T follicular helper cell (primary cell): ENCODE measurements around the gene ANKRD11.
"Not testable (repeated sequence)": the region's sequence is repeated elsewhere in the genome, so short reads cannot be mapped to it uniquely, and the experiment has no call there.

Source experiments
- DNase-seq: peaks from one replicate; pipeline ENCODE4 v3.0.0-alpha.2; 2020; ENCODE audit warnings: low read depth

The ANKRD11 gene

GRCh38 chr16:89315271-89315670, 175.1 kb downstream of the ANKRD11 start:
- no peak for DNase-seq

- no peak for DNase-seq
Measured at GRCh38 chr16:89314854-89315253, 175.5 kb downstream of the ANKRD11 start.

- peak; percentile 56 for DNase-seq
Measured at GRCh38 chr16:89314357-89314756, 176.0 kb downstream of the ANKRD11 start.

GRCh38 chr16:89313583-89313982, 176.8 kb downstream of the ANKRD11 start:
- no peak for DNase-seq

- no peak for DNase-seq
Measured at GRCh38 chr16:89312598-89313299, 177.6 kb downstream of the ANKRD11 start.

- DNase-seq = no peak
Measured at GRCh38 chr16:89312194-89312593, 178.2 kb downstream of the ANKRD11 start.

GRCh38 chr16:89311636-89312035, 178.7 kb downstream of the ANKRD11 start:
- no peak for DNase-seq

GRCh38 chr16:89309438-89310122, 180.8 kb downstream of the ANKRD11 start:
- DNase-seq = no peak

GRCh38 chr16:89308391-89309333, 181.7 kb downstream of the ANKRD11 start:
- no peak for DNase-seq

- DNase-seq = no peak
Measured at GRCh38 chr16:89307421-89307805, 182.9 kb downstream of the ANKRD11 start.

GRCh38 chr16:89306457-89307420, 183.6 kb downstream of the ANKRD11 start:
- DNase-seq = not testable (repeated sequence)

- DNase-seq = no peak
Measured at GRCh38 chr16:89304941-89305705, 185.2 kb downstream of the ANKRD11 start.

- DNase-seq = no peak
Measured at GRCh38 chr16:89304181-89304851, 186.0 kb downstream of the ANKRD11 start.

- DNase-seq = no peak
Measured at GRCh38 chr16:89303617-89304016, 186.7 kb downstream of the ANKRD11 start.

GRCh38 chr16:89300976-89301360, 189.4 kb downstream of the ANKRD11 start:
- DNase-seq = no peak

- no peak for DNase-seq
Measured at GRCh38 chr16:89300311-89300975, 189.9 kb downstream of the ANKRD11 start.

- not testable (repeated sequence) for DNase-seq
Measured at GRCh38 chr16:89299357-89300111, 190.8 kb downstream of the ANKRD11 start.

- DNase-seq = no peak
Measured at GRCh38 chr16:89298623-89299225, 191.6 kb downstream of the ANKRD11 start.
